Measurements from ENCODE around the gene CENPW.

GRCh38 chr6:126300735-126301134 lies 39.2 kb upstream of the CENPW start:
- TF ChIP-seq CTCF (optimal IDR thresholded peaks at IDR 0.05 in 1 of 3, IDR thresholded peaks at IDR 0.05 in 1 of 3, conservative IDR thresholded peaks at IDR 0.05 in 1 of 3; ENCODE audit: extremely low read depth in 1 of 3, insufficient read depth in 2 of 3, low read length in 3 of 3): no peak
- no peak for TF ChIP-seq EZH2 (IDR thresholded peaks at IDR 0.05; ENCODE audit: low read length)

Measured in keratinocyte (primary cell).